ENCODE data around the gene TIMP4. TPM values are rescaled to one million over a fixed set of nuclear protein-coding genes. Genes with fewer than 3 reads are reported as not detected.

Gene TIMP4
- total RNA-seq, 1 donor from 2014 or later = 0.35 TPM

GRCh38 chr3:12194669-12195161, 36.0 kb upstream of the TIMP4 start:
- no peak overlapping the region for H3K4me3 ChIP-seq (ENCODE audit: low read depth, low read length)
- DNase-seq (ENCODE audit: low read depth) = no peak

GRCh38 chr3:12194209-12194608, 35.5 kb upstream of the TIMP4 start:
- TF ChIP-seq CTCF (conservative IDR thresholded peaks at IDR 0.05; ENCODE audit: low read depth, low read length) = no peak
- H3K4me3 ChIP-seq (ENCODE audit: low read depth, low read length) = no peak overlapping the region
- DNase-seq (ENCODE audit: low read depth) = peak; percentile 79

More at GRCh38 chr3:12194669-12195161, 36.0 kb upstream of the TIMP4 start:
- TF ChIP-seq CTCF (conservative IDR thresholded peaks at IDR 0.05; ENCODE audit: low read depth, low read length) = peak; percentile 26

GRCh38 chr3:12193485-12194165, 34.9 kb upstream of the TIMP4 start:
- H3K4me3 ChIP-seq (ENCODE audit: low read depth, low read length) = no peak overlapping the region
- no peak for TF ChIP-seq CTCF (conservative IDR thresholded peaks at IDR 0.05; ENCODE audit: low read depth, low read length)
- DNase-seq (ENCODE audit: low read depth) = peak; percentile 85

DNA sequence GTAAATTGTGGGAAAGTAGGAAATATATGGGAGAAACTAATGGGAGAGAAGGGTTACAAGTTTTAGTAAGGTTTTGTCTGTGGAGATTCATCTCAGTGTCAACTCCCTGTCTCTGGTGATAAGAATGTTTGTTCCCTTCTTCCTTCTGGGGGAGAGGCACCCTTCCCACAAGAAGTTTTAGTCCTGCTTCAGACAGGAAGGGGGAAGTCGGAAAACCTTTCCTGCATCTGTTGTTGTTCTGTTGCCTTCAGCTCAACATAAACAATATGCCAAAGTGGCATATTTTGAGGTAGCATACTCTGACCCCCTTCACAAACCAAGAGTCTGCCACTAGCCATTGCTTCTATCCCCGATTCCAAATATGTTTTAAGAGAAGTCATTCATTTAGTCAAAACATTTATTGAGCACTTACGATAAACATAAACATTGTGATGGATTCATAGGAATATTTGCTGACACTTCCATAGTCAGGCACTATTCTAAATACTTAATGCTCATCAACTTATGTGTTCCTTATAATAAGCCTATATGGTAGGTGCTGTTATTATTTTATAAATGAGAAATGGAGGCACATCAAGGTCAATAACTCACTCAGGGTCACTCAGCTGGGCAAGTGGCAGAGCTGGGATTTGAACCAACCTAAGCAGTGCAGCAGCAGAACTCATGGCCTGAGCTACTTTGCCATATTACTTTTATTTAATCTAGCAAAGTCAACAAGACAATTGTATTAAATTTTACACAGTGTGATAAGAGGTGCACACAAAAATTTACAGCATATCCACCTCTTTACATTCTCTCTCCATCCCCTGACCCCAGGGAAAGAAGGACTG, 34.2 kb upstream of the TIMP4 start:
- H3K4me3 ChIP-seq (ENCODE audit: low read depth, low read length) = no peak overlapping the region
- no peak for DNase-seq (ENCODE audit: low read depth)
- no peak for TF ChIP-seq CTCF (conservative IDR thresholded peaks at IDR 0.05; ENCODE audit: low read depth, low read length)

GRCh38 chr3:12192173-12192572, 33.5 kb upstream of the TIMP4 start:
- no peak for DNase-seq (ENCODE audit: low read depth)
- TF ChIP-seq CTCF (conservative IDR thresholded peaks at IDR 0.05; ENCODE audit: low read depth, low read length) = no peak
- no peak overlapping the region for H3K4me3 ChIP-seq (ENCODE audit: low read depth, low read length)

DNA sequence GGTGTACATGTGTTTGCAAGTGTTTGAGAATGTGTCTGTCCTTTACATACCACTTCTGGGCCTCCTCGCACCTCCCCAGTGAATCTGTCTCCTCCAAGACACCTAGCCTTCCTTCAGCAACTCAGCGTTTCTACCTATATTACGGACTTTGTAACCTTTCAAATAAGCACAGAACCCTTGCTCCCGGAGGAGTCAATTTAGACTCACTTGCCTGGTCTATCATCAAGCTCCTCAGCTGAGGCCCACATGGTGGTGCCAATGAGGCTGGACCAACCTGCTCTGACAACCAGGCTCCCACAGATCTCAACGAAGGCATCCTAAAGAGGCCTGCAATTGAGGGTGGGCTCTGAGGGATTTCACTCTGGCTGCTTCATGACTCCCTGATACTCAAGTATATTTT, 32.8 kb upstream of the TIMP4 start:
- DNase-seq (ENCODE audit: low read depth) = no peak
- no peak for TF ChIP-seq CTCF (conservative IDR thresholded peaks at IDR 0.05; ENCODE audit: low read depth, low read length)
- H3K4me3 ChIP-seq (ENCODE audit: low read depth, low read length) = no peak overlapping the region

Data from epithelial cell of proximal tubule (primary cell).